BJ (cell line): Measurements from ENCODE around the gene KIF20B. TPM values are rescaled to one million over a fixed set of nuclear protein-coding genes. Genes with fewer than 3 reads are reported as not detected.
"Not testable (repeated sequence)": the region's sequence is repeated elsewhere in the genome, so short reads cannot be mapped to it uniquely, and the experiment has no call there.

Experiments used
- CTCF ChIA-PET: fragments of 350-600 bp; formaldehyde crosslinking; extraction: SDS; loops from one replicate; lab custom pipeline; 2021; ENCODE audit warnings: antibody characterized with exemption, inconsistent platforms; lab: Yijun Ruan, JAX
- POLR2A ChIA-PET: fragments of 300-600 bp; sonication (Branson Sonifier 250); formaldehyde crosslinking; extraction: SDS; loops from one replicate; lab custom pipeline; 2021; ENCODE audit warnings: antibody characterized with exemption; lab: Charles Lee
- DNase-seq: peaks from one replicate; pipeline ENCODE4 v3.0.0-alpha.2; 2011; ENCODE audit warnings: low read depth
- H3K27me3 ChIP-seq: 2 replicates; pipeline ENCODE4 v1.6.0; 2011; ENCODE audit warnings: low read length; ENCODE audit not compliant: control insufficient read depth, insufficient read depth
- H3K36me3 ChIP-seq: 2 replicates; pipeline ENCODE4 v1.5.1; 2011; ENCODE audit warnings: low read length; ENCODE audit not compliant: control insufficient read depth, insufficient read depth
- H3K4me3 ChIP-seq: 2 replicates; pipeline ENCODE4 v1.5.1; 2011; ENCODE audit warnings: low read depth, mild to moderate bottlenecking, control low read depth, low read length
- CTCF ChIP-seq: IDR thresholded peaks from 2 replicates; pipeline ENCODE4 v1.5.1; 2011; ENCODE audit warnings: low read depth, mild to moderate bottlenecking, control low read depth, inconsistent platforms, low read length, moderate library complexity; ENCODE audit not compliant: insufficient read depth
- polyA plus RNA-seq: library from polyadenylated mRNA; depleted of rRNA; stranded (reverse); fragments of >200 nt; gene quantifications from 2 replicates; pipeline ENCODE4 v1.2.3, GENCODE V29; 2011; rRNA removed

Gene KIF20B
- polyA plus RNA-seq, 1 experiment: 1.4 TPM

- TF ChIP-seq CTCF: no peak
- Histone ChIP-seq H3K36me3 (no peaks in the 10 kb centered on the region), H3K4me3 (no peak overlapping the region), H3K27me3 (peaks cover 2% of the 10 kb centered on the region)
- DNase-seq: no peak
- ChIA-PET POLR2A (interaction anchor here (0.6 kb wide), 1 partner anchor 32 kb away, joined by 3 read pairs; no protein-coding TSS in a partner anchor), CTCF (interaction anchor here (0.5 to 0.9 kb wide), 3 partner anchors 16 to 974 kb away, joined by 3 read pairs; no protein-coding TSS in a partner anchor)
Measured at GRCh38 chr10:89814278-89814677, 112.9 kb downstream of the KIF20B start.

- TF ChIP-seq CTCF: no peak
- Histone ChIP-seq H3K36me3 (no peaks in the 10 kb centered on the region), H3K4me3 (no peak overlapping the region), H3K27me3 (peaks cover 2% of the 10 kb centered on the region; the same call in 1 of the 2 replicates)
- DNase-seq: no peak
- ChIA-PET POLR2A (no interaction called here), CTCF (interaction anchor here (0.5 to 0.9 kb wide), 3 partner anchors 15 to 973 kb away, joined by 3 to 4 read pairs (median 3); no protein-coding TSS in a partner anchor)
Measured at GRCh38 chr10:89815049-89815853, 113.9 kb downstream of the KIF20B start.

DNA sequence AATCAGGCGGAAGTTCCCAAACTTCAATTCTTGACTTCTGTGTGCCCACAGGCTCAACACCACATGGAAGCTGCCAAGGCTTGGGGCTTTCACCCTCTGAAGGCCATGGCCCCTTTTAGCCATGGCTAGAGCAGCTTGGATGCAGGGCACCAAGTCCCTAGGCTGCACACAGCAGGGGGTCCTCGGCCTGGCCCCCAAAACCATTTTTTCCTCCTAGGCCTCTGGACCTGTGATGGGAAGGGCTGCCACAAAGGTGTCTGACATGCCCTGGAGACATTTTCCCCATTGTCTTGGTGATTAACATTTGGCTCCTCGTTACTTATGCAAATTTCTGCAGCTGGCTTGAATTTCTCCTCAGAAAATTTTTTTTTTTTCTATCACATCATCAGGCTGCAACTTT, 117.6 kb downstream of the KIF20B start:
- H3K27me3 ChIP-seq, POLR2A ChIA-PET, H3K36me3 ChIP-seq, H3K4me3 ChIP-seq, DNase-seq: not testable (repeated sequence)
- CTCF ChIA-PET: interaction anchor here (1.2 kb wide), 1 partner anchor 24 kb away, joined by 3 read pairs; no protein-coding TSS in a partner anchor

Other genes starting within 250 kb of the KIF20B start
- 0.02 and 0.06 TPM in 2 replicates for gene SLC16A12, start 166.0 kb upstream of the KIF20B start, polyA plus RNA-seq
- gene PANK1, start 56.3 kb upstream of the KIF20B start, polyA plus RNA-seq: 3.9 and 4.2 TPM in 2 replicates